ENCODE data around the gene UNC5A.

DNA sequence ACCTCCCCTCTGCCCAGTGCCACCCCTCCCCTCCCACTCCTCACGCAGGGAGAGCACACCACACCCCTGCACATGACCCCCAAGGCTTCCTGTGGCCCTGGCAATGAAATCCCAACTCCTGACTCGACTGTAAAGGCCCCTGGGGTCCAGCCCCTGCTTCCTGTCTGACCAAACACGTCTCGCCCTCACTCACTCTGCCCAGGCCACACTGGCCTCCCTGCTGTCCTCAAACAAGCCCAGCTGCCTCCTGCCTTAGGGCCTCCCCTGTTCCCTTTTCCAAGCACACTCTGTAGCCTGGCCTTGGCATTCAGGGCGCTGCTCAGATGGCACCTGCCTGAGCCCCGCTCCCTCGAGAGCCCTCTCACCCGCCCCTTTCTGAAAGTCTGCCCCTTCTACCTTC is 46.4 kb downstream of the UNC5A start:
- TF ChIP-seq, protein P1, sequence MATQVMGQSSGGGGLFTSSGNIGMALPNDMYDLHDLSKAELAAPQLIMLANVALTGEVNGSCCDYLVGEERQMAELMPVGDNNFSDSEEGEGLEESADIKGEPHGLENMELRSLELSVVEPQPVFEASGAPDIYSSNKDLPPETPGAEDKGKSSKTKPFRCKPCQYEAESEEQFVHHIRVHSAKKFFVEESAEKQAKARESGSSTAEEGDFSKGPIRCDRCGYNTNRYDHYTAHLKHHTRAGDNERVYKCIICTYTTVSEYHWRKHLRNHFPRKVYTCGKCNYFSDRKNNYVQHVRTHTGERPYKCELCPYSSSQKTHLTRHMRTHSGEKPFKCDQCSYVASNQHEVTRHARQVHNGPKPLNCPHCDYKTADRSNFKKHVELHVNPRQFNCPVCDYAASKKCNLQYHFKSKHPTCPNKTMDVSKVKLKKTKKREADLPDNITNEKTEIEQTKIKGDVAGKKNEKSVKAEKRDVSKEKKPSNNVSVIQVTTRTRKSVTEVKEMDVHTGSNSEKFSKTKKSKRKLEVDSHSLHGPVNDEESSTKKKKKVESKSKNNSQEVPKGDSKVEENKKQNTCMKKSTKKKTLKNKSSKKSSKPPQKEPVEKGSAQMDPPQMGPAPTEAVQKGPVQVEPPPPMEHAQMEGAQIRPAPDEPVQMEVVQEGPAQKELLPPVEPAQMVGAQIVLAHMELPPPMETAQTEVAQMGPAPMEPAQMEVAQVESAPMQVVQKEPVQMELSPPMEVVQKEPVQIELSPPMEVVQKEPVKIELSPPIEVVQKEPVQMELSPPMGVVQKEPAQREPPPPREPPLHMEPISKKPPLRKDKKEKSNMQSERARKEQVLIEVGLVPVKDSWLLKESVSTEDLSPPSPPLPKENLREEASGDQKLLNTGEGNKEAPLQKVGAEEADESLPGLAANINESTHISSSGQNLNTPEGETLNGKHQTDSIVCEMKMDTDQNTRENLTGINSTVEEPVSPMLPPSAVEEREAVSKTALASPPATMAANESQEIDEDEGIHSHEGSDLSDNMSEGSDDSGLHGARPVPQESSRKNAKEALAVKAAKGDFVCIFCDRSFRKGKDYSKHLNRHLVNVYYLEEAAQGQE (IDR thresholded peaks at IDR 0.05; ENCODE audit: insufficient read depth in 1 of 2, low read depth in 2 of 2, low read length in 2 of 2) = no peak
- no peak for TF ChIP-seq TAF1 (IDR thresholded peaks at IDR 0.05; ENCODE audit: borderline replicate concordance, insufficient read depth, low read length)
- no peak for TF ChIP-seq POLR2AphosphoS5 (IDR thresholded peaks at IDR 0.05; ENCODE audit: low read depth, low read length)
- TF ChIP-seq SIN3A (IDR thresholded peaks at IDR 0.05; ENCODE audit: borderline replicate concordance, insufficient read depth, low read length) = no peak

Data from PFSK-1 (cell line).